GM18909 (cell line): ENCODE measurements around the gene RCC1.
"Not testable (repeated sequence)": the region's sequence is repeated elsewhere in the genome, so short reads cannot be mapped to it uniquely, and the experiment has no call there.

Experiments
- ATAC-seq: cut with Tn5 transposase; IDR thresholded peaks from one replicate; pipeline ENCODE4 v1.9.1; 2021; ENCODE audit warnings: mild to moderate bottlenecking; ENCODE audit not compliant: unreplicated experiment, poor library complexity

Gene RCC1

DNA sequence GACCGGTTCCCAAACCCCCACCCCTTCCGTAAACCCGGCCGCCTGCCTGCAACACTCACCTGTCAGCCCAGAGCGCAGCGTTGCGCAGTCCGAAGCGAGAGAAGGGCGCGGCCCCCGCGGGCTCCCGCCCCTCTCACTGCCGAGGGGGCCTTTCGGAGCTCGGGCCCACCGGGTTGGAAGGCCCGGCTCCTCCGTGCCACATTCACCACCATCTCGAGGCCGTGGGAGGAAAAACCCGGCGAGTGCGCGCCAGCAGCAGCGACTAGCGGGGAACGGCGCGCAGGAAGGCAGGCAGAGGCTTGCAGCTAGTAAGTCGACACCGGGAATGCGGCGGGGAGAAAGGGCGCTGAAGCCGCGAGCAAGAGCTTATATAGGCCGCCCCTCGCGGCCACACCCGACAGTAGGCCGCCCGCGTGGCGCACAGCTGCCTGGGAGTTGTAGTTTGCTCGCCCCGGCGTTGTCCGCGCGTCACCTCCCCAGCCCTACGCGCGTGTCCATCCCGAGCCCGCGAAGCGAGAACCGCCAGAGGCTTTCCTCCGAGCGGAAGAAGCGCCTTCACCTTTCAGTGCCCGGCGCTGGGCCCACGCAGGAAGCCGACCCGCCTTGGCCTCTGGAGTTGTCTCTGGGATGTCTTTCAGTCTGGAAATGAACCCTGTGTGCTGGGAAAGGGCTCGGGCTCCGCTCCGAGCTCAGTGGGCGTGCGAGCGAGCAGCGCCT, 75.8 kb downstream of the RCC1 start:
- ATAC-seq, result peak; percentile 87

GRCh38 chr1:28582248-28582615, 76.4 kb downstream of the RCC1 start:
- no peak for ATAC-seq

DNA sequence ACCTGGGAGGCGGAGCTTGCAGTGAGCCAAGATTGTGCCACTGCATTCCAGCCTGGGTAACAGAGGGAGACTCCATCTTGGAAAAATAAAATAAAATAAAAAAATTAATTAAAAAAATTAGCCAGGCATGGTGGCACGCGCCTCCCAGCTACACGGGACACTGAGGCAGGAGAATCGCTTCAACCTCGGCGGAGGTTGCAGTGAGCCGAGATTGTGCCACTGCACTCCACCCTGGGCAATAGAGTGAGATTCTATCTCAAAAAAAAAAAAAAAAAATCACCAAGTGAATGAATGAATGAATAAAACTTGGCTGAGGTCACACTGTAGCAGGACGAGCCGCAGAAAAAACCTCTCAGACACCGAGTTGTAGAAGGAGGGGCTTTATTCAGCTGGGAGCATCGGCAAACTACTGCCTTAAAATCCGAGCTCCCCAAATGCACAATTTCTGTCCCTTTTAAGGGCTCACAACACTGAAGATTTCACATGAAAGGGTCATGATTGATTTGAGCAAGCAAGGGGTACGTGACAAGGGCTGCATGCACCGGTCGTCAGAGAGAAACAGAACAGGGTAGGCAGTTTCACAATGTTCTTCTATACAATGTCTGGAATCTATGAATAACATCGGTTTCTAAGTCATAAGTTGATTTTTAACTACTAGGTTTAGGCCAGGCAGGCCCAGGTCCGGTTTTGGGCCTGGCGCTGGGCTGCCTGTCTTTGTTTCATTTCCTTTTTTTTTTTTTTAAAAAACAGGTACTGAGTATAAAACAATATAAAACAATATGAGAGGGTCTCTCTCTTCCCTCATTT, 80.9 kb downstream of the RCC1 start:
- ATAC-seq, result not testable (repeated sequence)
